Middle frontal gyrus (tissue), 1 donor: ENCODE results near the gene IMMP2L.
A peak's percentile ranks its signal among the peaks of the same experiment; 100 is the strongest.
"Not testable (repeated sequence)": the region's sequence is repeated elsewhere in the genome, so short reads cannot be mapped to it uniquely, and the experiment has no call there.

Experiments used
- DNase-seq: peaks from one replicate; pipeline ENCODE4 v3.0.0-alpha.2; 2015; ENCODE audit warnings: low spot score; ENCODE audit errors: extremely low spot score

IMMP2L gene

DNA sequence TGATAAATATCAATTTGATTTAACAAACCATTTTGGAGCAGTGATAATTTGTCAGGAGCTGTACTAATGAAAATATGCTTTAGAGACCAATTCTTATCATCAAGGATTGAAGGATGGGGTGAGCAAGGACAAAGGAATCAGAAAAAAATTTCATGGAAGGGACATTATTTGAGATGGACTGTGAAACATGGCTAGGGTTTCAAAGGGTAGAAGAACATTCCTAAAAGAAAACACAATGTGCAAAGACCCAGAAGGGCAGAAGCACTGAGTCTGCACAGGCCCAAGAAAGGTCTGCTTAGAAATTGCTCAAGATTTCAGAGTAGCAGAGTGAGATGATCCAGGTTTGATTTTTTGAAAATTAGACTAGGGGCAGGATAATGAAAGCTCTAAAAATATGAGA, 296.9 kb downstream of the IMMP2L start:
- DNase-seq: no peak

DNA sequence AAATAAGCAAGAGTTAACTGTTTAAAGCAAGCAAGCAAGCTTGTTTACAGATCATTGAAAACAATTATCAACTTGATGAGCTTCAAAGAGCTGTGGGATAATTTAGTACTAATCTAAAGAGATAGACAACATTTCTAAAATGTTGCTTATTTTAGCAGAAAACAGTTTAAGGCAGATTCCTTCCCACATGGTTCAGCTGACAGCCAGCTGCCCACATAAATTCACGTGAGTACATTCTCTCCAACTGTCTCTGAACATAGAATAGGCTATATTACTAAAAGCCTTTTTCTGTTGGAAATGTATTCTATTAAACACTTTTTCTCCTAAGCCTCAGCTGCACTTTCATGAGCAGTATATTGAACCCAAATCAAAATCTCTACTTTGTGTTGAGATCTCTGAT, 297.3 kb downstream of the IMMP2L start:
- no peak for DNase-seq

DNA sequence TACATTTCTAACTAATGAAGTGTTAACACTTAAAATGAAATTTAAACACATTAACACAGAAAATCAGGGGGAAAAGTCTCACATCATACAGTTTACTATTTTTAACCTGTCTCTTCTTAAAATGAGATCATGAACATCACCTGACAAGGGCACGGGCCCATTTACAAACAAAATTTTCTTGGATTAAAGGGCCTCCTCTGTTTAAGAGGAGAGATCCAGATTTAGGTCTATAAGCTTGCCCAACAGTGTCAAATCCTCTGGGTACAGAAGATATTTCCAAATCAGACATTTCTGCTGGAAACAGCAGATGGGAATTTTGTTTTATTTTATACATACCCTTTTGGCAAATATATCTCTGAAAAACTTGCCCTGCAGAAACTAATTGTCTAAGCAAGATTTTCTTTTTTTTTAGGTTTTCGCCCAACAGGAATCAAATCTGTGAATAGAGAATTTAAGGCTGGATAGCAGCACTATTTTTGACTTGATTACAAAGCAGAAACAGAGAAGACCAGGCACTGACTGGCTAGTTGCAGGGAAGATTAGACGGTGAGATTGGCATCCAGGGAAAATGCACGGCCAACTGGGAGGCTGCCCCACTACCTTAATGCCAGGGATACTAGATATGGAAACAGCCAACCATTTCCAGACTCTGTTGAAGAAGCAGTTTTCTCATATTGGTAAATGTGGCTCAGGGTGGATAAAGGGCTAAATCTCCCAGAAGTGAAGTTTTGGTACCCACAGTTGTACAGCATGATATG, 298.0 kb downstream of the IMMP2L start:
- peak; percentile 24 for DNase-seq

DNA sequence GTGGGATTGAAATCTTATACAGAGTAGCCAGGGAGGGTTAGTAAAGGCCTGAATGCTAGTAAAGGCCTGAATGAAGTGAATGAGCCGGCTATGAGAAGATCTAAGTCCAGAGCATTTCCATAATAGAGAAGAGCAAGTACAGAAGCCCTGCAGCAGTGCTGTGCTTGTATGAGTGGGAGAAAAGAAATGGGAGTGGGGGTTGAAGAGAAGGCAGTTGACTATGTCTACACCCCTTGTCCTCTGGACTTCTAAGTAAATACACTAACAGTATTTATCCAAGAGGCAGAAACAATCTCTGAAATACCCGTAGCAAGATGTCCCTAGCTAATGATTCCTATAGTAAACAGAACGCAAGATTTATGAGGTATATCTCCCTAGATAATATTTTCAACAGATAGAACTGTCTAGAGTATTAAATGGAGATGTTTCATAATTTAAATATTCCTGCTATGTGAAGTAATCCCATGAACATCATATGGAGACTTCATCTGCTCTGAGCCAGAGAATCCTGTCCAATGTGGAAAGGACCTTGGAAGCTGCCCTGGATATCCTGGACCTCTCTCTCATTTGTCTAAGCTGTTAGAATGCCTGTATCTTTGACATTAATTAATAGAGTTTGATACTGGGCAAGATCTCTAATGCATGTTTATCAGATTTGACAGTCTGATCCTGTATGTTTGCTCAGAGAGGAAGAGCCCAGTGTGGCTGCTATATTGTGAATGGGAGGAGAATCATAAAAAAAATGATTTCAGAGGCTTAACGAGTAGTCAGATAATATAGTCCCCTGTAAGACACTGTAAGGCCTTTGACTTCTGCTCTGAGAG, 299.8 kb downstream of the IMMP2L start:
- no peak for DNase-seq

DNA sequence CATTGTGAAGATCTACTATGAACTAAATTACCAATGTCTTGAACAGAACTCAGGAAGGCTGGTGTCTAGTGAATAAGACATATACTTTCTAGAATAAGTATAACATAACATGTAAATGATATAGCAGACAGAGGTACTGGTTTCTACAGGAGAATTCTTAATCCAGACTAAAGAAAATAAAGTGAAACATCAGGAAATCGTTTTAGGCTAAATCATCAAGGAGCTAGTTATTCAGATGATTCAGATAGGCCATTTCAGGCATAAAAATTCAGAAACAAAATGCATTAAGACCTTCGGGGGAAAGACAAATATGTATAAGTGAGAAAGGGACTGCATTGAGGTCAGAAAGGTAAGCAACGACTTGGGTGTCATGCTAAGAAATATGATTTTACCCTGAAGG, 300.8 kb downstream of the IMMP2L start:
- DNase-seq: no peak

DNA sequence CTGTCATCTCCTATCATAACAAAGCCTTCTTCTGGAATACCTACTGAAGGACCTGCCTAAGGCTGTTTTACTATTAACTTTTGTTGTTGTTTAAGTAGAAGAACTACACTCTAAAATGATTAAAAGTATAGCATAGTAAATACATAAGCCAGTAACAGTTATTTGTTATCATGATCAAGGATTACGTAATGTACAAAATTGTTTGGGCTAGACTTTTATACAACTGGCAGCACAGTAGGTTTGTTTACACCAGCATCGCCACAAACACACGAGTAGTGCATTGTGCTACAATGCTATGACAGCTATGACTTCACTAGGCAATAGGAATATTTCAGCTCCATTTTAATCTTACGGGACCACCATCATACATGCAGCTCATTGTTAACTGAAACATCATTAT, 302.3 kb downstream of the IMMP2L start:
- no peak for DNase-seq

DNA sequence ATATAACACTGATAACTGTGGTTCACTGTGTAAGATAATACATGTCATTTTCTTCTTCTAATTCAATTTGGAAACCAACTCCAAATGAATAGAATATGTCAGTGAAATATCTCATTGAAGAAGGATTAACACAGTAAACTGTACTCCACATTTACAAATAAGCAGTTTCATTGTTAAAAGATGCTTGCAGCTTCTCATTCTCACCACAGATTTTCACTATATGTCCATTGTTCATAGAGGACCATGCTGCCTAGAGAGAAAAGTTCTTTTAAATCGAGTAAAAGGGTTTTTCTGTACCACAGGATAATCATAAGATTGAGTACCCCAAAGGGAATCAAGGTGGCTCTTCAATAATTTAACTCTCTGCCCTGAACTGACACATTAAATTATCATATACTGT, 305.9 kb downstream of the IMMP2L start:
- DNase-seq: no peak

DNA sequence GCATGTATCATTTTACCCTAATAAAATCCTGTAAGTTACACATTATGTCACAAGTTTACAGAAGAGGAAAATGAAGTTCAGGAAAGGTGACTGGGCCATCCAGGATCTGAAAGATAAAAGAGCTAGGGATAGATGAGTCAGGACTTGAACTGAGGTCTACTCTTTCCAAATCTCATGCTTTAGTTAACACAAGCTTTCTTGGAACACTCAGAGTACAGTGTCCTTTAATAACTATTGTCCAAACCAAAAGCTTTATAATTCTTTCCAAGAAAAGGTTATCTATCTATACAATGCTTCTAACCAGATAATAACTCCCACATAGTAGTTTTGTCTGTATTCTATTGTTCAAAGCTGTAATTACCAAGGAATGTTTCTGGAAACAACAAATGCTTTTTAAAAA, 306.7 kb downstream of the IMMP2L start:
- no peak for DNase-seq

DNA sequence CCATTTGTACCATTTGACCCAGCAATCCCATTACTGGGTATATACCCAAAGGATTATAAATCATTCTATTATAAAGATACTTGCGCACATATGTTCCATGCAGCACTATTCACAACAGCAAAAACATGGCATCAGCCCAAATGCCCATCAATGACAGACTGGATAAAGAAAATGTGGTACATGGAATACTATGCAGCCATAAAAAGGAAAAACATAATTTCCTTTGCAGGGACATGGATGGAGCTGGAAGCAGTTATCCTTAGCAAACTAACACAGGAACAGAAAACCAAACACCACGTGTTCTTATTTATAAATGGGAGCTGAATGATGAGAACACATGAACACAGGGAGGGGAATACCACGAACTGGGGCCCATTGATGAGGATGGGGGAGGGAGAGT, 310.9 kb downstream of the IMMP2L start:
- not testable (repeated sequence) for DNase-seq

DNA sequence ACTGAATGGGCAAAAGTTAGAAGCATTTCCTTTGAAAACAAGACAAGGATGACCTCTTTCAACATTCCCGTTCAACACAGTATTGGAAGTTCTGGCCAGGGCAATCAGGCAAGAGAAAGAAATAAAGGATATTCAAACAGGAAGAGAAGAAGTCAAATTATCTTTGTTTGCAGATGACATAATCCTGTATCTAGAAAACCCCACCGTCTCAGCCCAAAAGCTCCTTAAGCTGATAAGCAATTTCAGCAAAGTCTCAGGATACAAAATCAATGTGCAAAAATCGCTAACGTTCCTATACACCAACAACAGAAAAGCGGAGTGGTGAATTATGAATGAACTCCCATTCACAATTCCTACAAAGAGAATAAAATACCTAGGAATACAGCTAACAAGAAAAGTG, 312.5 kb downstream of the IMMP2L start:
- DNase-seq: not testable (repeated sequence)

DNA sequence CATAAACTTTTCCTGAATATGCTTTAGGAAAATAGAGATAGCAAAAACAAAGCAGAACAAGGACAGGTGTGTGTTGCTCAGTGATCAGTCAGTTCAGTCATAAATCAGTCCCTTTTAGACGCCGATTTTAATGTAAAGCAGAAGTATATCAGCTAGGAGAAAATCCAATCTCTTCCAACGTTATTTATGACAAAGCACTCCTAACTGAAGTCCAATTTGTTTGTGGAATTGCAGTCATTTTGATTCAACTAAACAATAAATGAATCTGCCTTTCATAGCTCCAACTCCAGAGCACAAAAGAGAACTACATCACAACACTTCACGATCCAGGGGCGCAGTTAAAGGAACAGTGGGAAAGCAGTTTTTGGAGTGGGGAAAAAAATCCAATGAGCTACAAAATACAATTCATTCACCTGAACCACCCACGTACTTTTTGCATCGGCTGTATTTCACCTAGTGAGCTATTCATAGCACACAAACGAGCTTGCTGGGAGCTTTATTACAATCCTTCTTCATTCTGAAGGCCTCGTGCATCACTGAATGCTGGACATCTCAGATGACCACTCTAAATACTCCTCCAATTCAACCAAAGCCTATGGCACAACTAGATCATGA, 320.0 kb downstream of the IMMP2L start:
- no peak for DNase-seq

DNA sequence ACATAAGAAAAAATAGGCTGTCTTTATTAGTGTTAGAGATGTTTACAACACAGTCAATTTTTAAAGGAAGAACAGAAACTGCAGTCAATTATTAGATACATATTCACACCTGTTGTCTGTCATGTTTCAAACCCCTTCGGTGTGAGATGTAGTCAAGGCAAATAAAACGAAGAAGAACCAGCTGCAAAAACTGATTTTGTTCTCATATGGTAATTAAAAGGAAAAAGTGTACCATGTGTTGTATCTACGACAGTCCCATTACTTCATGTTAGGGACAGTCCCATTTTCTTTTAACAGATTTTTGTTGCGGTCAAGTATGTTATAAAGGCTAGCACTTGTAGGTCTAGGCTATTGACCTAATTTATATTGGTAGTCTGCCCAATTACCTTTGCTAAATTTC, 321.9 kb downstream of the IMMP2L start:
- no peak for DNase-seq

DNA sequence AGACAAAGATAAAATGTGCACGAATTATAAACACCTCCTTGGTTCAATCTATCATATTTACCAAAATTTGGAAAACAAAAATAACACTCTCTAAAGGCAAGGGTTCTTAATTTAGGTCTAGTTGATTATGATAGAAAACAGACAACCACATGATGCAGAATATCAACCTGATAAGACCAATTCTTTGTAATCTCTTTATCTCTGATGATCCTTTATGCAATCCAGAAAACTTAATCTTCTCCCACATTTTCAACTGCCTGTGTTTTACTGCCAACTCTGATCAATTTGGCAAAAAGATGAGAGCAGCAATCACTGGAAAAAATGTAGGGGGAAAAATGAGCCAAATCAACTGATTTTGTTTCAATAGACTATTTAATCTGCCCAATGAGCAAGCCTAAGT, 322.9 kb downstream of the IMMP2L start:
- no peak for DNase-seq

DNA sequence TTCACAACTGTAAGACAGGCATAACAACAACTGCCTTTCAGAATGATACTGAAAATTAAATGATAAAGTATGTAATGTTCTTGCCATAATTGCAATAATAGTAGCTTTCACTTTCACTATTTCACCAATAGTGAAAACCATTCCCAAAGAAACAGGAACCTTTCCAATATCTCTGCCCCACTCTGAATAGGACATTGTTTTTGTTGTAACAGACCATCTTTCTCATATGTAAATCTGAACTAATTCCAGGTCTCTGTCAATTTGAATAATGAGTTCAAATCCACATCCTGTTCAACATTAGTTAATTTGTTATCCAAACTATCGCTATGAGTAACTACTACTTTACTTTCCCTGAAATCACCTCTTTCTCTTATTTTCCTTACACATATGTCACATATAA, 323.4 kb downstream of the IMMP2L start:
- DNase-seq: no peak

DNA sequence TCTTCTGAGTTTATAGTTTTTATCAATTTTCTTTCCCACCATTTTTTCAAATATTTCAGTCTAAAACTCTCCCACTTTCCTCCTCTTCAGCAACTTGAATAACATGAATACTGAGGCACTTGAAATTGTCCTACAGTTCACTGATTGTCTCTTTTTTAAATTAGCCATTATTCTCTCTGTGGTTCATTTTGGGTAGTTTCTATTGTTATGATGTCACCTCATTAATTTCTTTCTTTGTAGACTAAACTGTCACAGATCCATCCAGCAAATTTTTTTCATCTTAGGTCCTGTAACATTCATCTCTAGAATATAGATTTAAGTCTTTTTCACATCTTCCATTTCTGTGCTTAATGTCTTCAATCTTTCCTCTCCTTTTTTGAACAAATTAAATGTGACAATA, 326.6 kb downstream of the IMMP2L start:
- no peak for DNase-seq

DNA sequence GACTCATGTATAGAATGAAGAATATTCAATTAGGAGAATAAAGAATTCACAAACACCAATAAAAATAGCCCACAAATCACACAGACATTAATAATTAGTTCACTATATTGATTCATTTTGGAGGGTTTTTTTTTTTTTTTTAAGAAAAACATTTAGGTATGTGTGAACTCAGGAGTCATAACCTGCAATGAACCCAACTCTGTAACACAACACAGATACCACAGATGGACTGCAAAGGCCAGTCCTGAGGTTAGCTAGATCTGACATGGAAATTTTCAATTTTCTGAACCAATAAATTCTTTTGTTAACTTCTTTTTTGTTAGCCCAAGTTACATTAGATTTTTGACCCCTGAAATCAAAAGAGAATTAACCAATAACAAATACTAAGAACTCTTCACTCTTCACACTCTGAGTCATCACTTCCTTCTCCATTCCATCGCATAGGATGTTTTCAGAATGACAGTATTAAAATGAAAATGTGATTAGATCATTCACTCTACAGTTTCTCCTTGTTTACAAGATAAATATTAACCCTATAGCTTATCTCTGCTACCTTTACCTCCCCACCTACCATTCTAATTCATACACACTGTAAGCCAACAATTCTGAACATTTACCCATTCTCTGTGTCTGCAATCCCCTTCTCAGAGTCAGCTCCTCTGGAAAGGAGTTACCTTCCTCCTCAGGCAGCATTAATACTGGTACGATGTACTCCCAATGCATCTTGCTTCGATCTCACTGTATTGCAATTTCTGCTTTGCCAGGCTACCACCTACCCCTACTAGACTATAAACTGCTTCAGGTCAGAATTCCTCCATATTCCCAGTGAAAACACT, 329.8 kb downstream of the IMMP2L start:
- no peak for DNase-seq

DNA sequence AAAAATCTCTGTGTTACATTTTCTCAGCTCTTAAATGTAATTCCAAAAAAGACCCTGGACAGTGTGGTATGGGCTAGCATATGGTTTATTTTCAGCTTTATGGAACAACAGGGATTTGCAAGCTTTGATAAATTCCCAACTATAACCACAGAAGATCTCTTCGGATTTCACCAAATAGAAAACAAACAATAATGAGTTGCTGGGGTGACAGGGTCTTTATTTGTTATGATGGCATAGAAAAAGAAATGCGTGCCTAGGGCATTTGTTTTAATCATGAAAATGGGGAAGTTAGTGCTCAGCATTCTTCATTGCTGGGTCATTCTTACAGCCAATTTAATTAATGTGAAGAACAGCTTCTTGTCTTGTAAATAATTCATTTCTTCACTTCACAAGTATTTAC, 332.4 kb downstream of the IMMP2L start:
- DNase-seq: no peak

DNA sequence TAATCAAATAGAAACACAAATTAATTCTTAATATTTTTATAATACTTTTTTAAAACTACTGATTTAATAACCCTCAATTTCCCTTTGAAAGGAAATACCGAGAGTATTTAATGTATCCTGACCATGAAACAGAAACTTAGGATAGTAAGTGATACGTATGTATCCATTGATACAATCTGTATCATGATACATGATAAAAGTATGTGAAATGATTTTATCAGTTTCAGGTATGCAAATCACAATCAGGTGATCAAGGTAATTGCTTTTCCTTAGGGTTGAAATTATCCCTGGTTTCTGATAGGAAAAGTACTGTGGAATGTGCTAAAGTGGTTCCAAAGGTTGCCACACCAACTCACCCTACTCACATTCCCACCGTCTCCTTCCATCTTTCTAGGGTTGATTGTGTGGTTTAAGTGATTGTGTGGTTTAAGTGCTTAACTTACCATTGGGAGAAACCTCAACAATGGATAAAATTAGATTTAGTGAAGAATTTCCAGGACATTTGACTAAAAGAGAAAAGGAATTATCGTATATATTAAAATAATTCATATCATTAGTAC, 333.0 kb downstream of the IMMP2L start:
- DNase-seq: no peak

DNA sequence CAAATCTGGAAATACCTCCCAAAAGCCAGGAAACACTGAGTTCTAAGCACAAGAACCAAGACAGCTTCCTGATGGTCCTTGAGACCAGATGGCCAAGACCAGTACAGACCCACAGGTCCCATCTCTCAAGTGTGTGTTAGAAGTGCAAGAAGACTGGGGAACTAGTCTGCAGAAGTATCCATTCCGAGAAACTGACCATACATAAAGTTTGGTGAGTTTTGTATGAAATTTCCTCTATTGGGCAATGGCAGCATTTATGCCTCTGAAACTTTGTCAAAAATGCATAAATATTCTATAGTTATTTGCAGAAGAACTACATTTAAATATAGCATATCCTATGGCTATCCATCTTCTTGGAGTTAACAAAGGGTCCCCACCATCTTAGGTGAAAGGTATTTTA, 333.9 kb downstream of the IMMP2L start:
- DNase-seq: no peak

DNA sequence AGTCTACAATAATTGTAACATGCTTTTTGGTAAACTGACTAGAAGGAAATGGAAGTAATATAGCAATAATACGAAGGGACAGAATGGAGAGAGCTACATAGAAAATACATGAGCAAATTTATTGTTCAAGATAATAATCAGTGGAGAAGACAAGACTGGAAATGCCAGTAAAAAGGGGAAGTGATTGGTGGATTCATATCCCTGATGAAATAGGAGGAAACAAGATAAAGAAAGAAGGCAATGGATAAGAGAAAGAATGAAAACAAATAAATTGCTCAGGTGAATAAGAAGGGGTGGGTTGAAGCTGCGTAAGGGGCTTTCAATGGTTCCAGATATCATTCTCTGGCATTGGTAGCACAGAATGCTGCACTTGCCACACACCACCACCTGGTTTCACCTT, 335.5 kb downstream of the IMMP2L start:
- DNase-seq: no peak
